Transverse colon (tissue), 4 donors: ENCODE results near the gene TRA2B.

Experiments used
- CTCF ChIP-seq, 5 experiments: fragments of 200-600 bp in 3 of 5; fragments of 450-650 bp in 2 of 5; sonication (generic) in 3 of 5; IDR thresholded peaks; 1 replicate in 2 of 5; 2 replicates in 3 of 5; pipeline ENCODE4 v1.5.1; 2016 to 2017; ENCODE audit warnings: antibody characterized with exemption in 5 of 5, inconsistent platforms in 3 of 5, mild to moderate bottlenecking in 2 of 5, moderate library complexity in 1 of 5
- EP300 ChIP-seq: sonication (generic); formaldehyde crosslinking; IDR thresholded peaks from one replicate; pipeline ENCODE4 v1.6.1; 2017; ENCODE audit warnings: antibody characterized with exemption, low read depth
- POLR2A ChIP-seq: fragments of 450-650 bp; IDR thresholded peaks from one replicate; pipeline ENCODE4 v1.6.1; 2016; ENCODE audit warnings: antibody characterized with exemption, mild to moderate bottlenecking, moderate library complexity
- POLR2AphosphoS5 ChIP-seq, 3 donors: sonication (generic); formaldehyde crosslinking; IDR thresholded peaks; one replicate each; pipeline ENCODE4 v1.6.1; 2016; ENCODE audit warnings: antibody characterized with exemption in 3 of 3

DNA sequence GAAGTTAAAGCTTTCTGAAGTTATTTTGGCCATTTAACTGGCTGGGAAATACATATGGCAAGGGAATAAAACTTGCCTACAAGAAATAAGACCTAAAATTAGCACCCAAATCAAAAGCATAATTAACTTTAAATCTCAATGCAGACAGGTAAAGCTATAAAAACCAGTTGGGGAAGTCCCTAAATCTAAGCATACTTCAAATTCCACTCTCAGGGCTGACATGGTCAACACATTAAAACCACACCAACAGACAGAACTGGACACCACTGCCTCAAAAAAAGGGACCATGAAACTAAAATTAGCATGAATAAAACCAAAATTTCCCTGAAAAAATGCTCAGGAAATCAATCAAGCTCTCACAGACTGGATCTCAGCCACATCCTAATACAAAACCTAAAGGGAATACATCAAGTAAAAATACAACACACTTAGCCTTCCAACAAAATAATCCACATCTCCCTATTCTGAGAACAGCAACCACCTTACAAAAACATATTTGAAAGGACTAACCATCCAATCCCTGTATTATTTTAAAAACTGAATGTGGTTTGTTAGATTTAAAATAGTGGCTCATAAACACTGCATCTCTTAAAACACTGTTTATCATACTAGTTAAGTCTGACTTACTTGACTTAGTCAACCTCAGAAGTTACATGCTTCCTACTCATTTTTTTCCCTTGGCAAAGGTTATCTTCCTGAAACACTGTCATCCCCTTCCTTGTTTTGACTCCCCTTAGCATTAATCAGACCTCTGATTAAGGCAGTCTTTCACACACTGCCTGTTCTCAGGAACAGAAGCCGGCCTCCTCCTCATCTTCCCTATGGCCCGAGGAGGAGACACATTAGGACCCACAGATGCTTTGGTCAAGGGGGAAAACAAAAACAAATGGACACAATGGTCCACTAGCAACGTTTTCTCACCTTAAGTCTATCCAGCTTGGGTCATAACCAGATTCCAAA is 8.3 kb downstream of the TRA2B start:
- no peak for TF ChIP-seq POLR2A
- no peak for TF ChIP-seq CTCF (IDR thresholded peaks at IDR 0.05)
- peak in 1 of 3 donors; percentile 18 for TF ChIP-seq POLR2AphosphoS5 (IDR thresholded peaks at IDR 0.05)
- no peak for TF ChIP-seq EP300
